GM12878 (cell line): ENCODE results near the gene ZNF467. TPM values are rescaled to one million over a fixed set of nuclear protein-coding genes. Genes with fewer than 3 reads are reported as not detected.

ENCODE experiments used
- ATAC-seq: fragments of 200-7000 bp; cut with Tn5 transposase; 3 replicates; pipeline ENCODE4 v1.9.1; 2020; ENCODE audit warnings: mild to moderate bottlenecking, moderate library complexity
- BruUV-seq: library from RNA; stranded (reverse); fragments of 400-500 nt; replicated peaks from 2 replicates; lab custom pipeline; 2021; lab: Mats Ljungman, UMichigan
- CTCF ChIA-PET: fragments of 300-600 bp; sonication (Branson Sonifier 250); formaldehyde crosslinking; extraction: SDS; loops from one replicate; lab custom pipeline; 2021; ENCODE audit warnings: inconsistent platforms; lab: Yijun Ruan, JAX
- POLR2A ChIA-PET: fragments of 350-600 bp; formaldehyde crosslinking; extraction: SDS; loops from one replicate; lab custom pipeline; 2021; ENCODE audit warnings: inconsistent platforms; lab: Charles Lee
- RAD21 ChIA-PET: fragments of 300-600 bp; sonication (Branson Sonifier 250); formaldehyde crosslinking; loops from one replicate; lab custom pipeline; 2023; ENCODE audit warnings: antibody characterized with exemption; ENCODE audit not compliant: unreplicated experiment; lab: Charles Lee
- SMC1A ChIA-PET: fragments of 300-600 bp; sonication (Branson Sonifier 250); formaldehyde crosslinking; loops from one replicate; lab custom pipeline; 2023; ENCODE audit not compliant: unreplicated experiment, uncharacterized antibody; lab: Charles Lee
- DNase-seq: peaks from one replicate; pipeline ENCODE4 v3.0.0-alpha.2; 2011; ENCODE audit warnings: low read depth, low spot score
- FAIRE-seq: peaks from 3 replicates; lab custom pipeline; 2011; peaks lifted over from hg19 to GRCh38; lab: Jason Lieb, UNC
- H2AFZ ChIP-seq: 2 replicates; pipeline ENCODE4 v1.6.0; 2011; ENCODE audit warnings: low read depth, low read length, control low read depth; ENCODE audit not compliant: control insufficient read depth
- H3K27ac ChIP-seq: 2 replicates; pipeline ENCODE4 v1.5.1; 2011; ENCODE audit warnings: control low read depth; ENCODE audit not compliant: control insufficient read depth, insufficient read depth
- H3K27me3 ChIP-seq, 2 experiments: replicated peaks in 1 of 2; 2 replicates each; pipeline versions ENCODE4 v1.6.0 to v1.6.1; 2011; ENCODE audit warnings: low read length in 1 of 2; ENCODE audit not compliant: control insufficient read depth in 2 of 2, insufficient read depth in 2 of 2
- H3K36me3 ChIP-seq, 2 experiments: 2 replicates each; pipeline ENCODE4 v1.5.1; 2011; ENCODE audit warnings: low read length in 1 of 2; ENCODE audit not compliant: control insufficient read depth in 2 of 2, insufficient read depth in 2 of 2
- H3K4me1 ChIP-seq: 2 replicates; pipeline ENCODE4 v1.6.1; 2011; ENCODE audit warnings: mild to moderate bottlenecking, low read length, moderate library complexity, mixed read lengths; ENCODE audit not compliant: control insufficient read depth, insufficient read depth
- H3K4me2 ChIP-seq: 2 replicates; pipeline ENCODE4 v1.6.0; 2011; ENCODE audit warnings: control low read depth; ENCODE audit not compliant: control insufficient read depth, insufficient read depth
- H3K4me3 ChIP-seq: fragments of 200-600 bp; sonication (generic); 2 replicates; pipeline ENCODE4 v1.5.1; 2016
- H3K79me2 ChIP-seq: 2 replicates; pipeline ENCODE4 v1.6.0; 2011; ENCODE audit warnings: low read length; ENCODE audit not compliant: control insufficient read depth, insufficient read depth
- H3K9ac ChIP-seq: 2 replicates; pipeline ENCODE4 v1.8.0; 2011; ENCODE audit warnings: low read length, control low read depth, mixed read lengths; ENCODE audit not compliant: control insufficient read depth, insufficient read depth
- H3K9me3 ChIP-seq: replicated peaks from 3 replicates; pipeline ENCODE4 v1.5.1; 2011; ENCODE audit warnings: mild to moderate bottlenecking, low read length; ENCODE audit not compliant: control insufficient read depth, insufficient read depth
- H4K20me1 ChIP-seq: 2 replicates; pipeline ENCODE4 v1.6.0; 2011; ENCODE audit not compliant: control insufficient read depth, insufficient read depth
- CHD1 ChIP-seq: IDR thresholded peaks from 2 replicates; pipeline ENCODE4 v1.6.1; 2012; ENCODE audit warnings: low read depth, low read length, improper control_type of control experiment
- CHD2 ChIP-seq: IDR thresholded peaks from 2 replicates; pipeline ENCODE4 v1.6.1; 2011; ENCODE audit warnings: low read depth, low read length, improper control_type of control experiment, borderline replicate concordance
- CTCF ChIP-seq, 3 experiments: IDR thresholded peaks in 2 of 3; conservative IDR thresholded peaks in 1 of 3; 2 replicates each; pipeline ENCODE4 v1.5.1; 2011; ENCODE audit warnings: low read depth in 3 of 3, low read length in 3 of 3, mild to moderate bottlenecking in 3 of 3, control low read depth in 2 of 3, moderate library complexity in 2 of 3, inconsistent platforms in 1 of 3, mixed read lengths in 1 of 3; ENCODE audit not compliant: control insufficient read depth in 2 of 3, insufficient read depth in 1 of 3; ENCODE audit errors: extremely low read depth in 1 of 3
- IKZF1 ChIP-seq: fragments of 450-650 bp; conservative IDR thresholded peaks from 2 replicates; pipeline ENCODE4 v1.6.1; 2017; ENCODE audit warnings: antibody characterized with exemption, mild to moderate bottlenecking
- KAT2A ChIP-seq: conservative IDR thresholded peaks from 2 replicates; pipeline ENCODE4 v1.6.1; 2011; ENCODE audit warnings: low read depth, low read length; ENCODE audit not compliant: control insufficient read depth
- NFYB ChIP-seq: IDR thresholded peaks from 2 replicates; pipeline ENCODE4 v1.6.1; 2011; ENCODE audit warnings: low read depth, mild to moderate bottlenecking, low read length, improper control_type of control experiment, moderate library complexity; ENCODE audit not compliant: insufficient read depth
- NRF1 ChIP-seq: conservative IDR thresholded peaks from 2 replicates; pipeline ENCODE4 v1.6.1; 2011; ENCODE audit warnings: mild to moderate bottlenecking, low read depth, low read length, improper control_type of control experiment
- PKNOX1 ChIP-seq: fragments of 450-650 bp; IDR thresholded peaks from 2 replicates; pipeline ENCODE4 v1.6.1; 2016; ENCODE audit warnings: mild to moderate bottlenecking
- POLR2AphosphoS5 ChIP-seq: IDR thresholded peaks from 2 replicates; pipeline ENCODE4 v1.6.1; 2011; ENCODE audit warnings: mild to moderate bottlenecking, low read length, inconsistent platforms
- SREBF2 ChIP-seq: IDR thresholded peaks from 2 replicates; pipeline ENCODE4 v1.6.1; 2012; ENCODE audit warnings: mild to moderate bottlenecking, low read length
- TCF3 ChIP-seq: IDR thresholded peaks from 2 replicates; pipeline ENCODE4 v1.6.1; 2012; ENCODE audit warnings: low read depth, mild to moderate bottlenecking, low read length, borderline replicate concordance; ENCODE audit not compliant: insufficient read depth
- TCF7 ChIP-seq: IDR thresholded peaks from 2 replicates; pipeline ENCODE4 v1.6.1; 2014; ENCODE audit warnings: antibody characterized with exemption, borderline replicate concordance
- ZBED1 ChIP-seq: IDR thresholded peaks from 2 replicates; pipeline ENCODE4 v1.6.1; 2016; ENCODE audit warnings: borderline replicate concordance
- ZBTB11 ChIP-seq: fragments of 450-650 bp; formaldehyde crosslinking; IDR thresholded peaks from 2 replicates; pipeline ENCODE4 v1.5.0; 2022; ENCODE audit warnings: mild to moderate bottlenecking, missing genetic modification characterization
- ZZZ3 ChIP-seq: IDR thresholded peaks from 2 replicates; pipeline ENCODE4 v1.6.1; 2011; ENCODE audit warnings: low read depth; ENCODE audit not compliant: control insufficient read depth, insufficient read length
- WGBS: methylation state at CpG from one replicate; pipeline ENCODE4 v1.1.6; 2016; ENCODE audit warnings: low lambda C conversion rate; ENCODE audit not compliant: insufficient replicate concordance, insufficient coverage; ENCODE audit errors: missing lambda C conversion rate; 5-methylcytosine and 5-hydroxymethylcytosine counted together
- in situ Hi-C: fragments of 300-500 bp; cut with MboI; formaldehyde crosslinking; loops from 9 replicates; pipeline ENCODE4 v1.14.3; 2018; ENCODE audit warnings: mixed read lengths
- intact Hi-C: fragments of 100-400 bp; cut with micrococcal nuclease; formaldehyde crosslinking; loops from one replicate; pipeline ENCODE4 v1.14.2; 2022; ENCODE audit not compliant: unreplicated experiment
- polyA plus RNA-seq, 11 experiments: library from polyadenylated mRNA; depleted of rRNA in 4 of 11; unstranded in 6 of 11; stranded (reverse) in 5 of 11; fragments of >200 nt; fragmentation: Nextera tagmentation in 4 of 11; fragmentation: Illumina TruSeq in 1 of 11; extraction: Ambion mirVana in 4 of 11; extraction: Trizol in 1 of 11; gene quantifications; 1 replicate in 1 of 11; 2 replicates in 10 of 11; pipeline versions ENCODE4 v1.2.1 to v1.2.3, GENCODE V29; 2011 to 2016; ENCODE audit warnings: inconsistent platforms in 2 of 11, missing spikeins in 2 of 11, low read depth in 1 of 11
- total RNA-seq, 4 experiments: library from RNA; depleted of rRNA in 3 of 4; stranded (reverse); fragments of >200 nt in 3 of 4; fragmentation: Illumina TruSeq in 1 of 4; extraction: Trizol in 1 of 4; gene quantifications; 2 replicates each; pipeline versions ENCODE4 v1.2.1 to v1.2.3, GENCODE V29; 2013 to 2021

The ZNF467 gene
- total and polyA plus RNA-seq, 10 of the 15 experiments (the other 5 are each of a cell fraction or from before 2014, with no cell fraction given), result not detected

GRCh38 chr7:149742075-149742701 is 31.2 kb downstream of the ZNF467 start:
- Histone ChIP-seq H4K20me1 (no peaks in the 10 kb centered on the region), H3K79me2 (no peaks in the 10 kb centered on the region), H2AFZ (peak overlapping the region; percentile 88), H3K9ac (0 out of 2 replicates have a peak overlapping the region, but pooled peaks have one; percentile 9), H3K27ac (no peak overlapping the region), H3K27me3 (no peaks in the 10 kb centered on the region; a peak in 2 of 4 replicates), H3K4me3 (peak overlapping the region; percentile 43; the same call in 1 of the 2 replicates), H3K9me3 (no peaks in the 10 kb centered on the region), H3K36me3 (no peaks in the 10 kb centered on the region), H3K4me1 (peaks cover 5% of the 10 kb centered on the region; the same call in 1 of the 2 replicates), H3K4me2 (peak overlapping the region; percentile 91)
- FAIRE-seq, result peak; percentile 90
- BruUV-seq, result no TSS peak
- ATAC-seq, result peak; percentile 95
- POLR2A ChIA-PET, result interaction anchor here (0.8 to 1.0 kb wide), 2 partner anchors 22 to 80 kb away, joined by 4 read pairs; no protein-coding TSS in a partner anchor
- DNase-seq, result no peak
- CTCF ChIA-PET, result interaction anchor here (0.8 to 9.4 kb wide), 33 partner anchors 9 to 510 kb away, joined by 3 to 301 read pairs (median 4); a partner anchor contains a TSS
- 3% methylated on average over 17 of the region's 17 CpGs for WGBS
- RAD21 ChIA-PET, result interaction anchor here (0.8 to 6.6 kb wide), 13 partner anchors 11 to 547 kb away, joined by 3 to 180 read pairs (median 5); partner anchors contain the start of gene ZNF282
- in situ Hi-C loops (loop anchor here (10.0 kb wide), 1 partner anchor 77 kb away; no protein-coding TSS in a partner anchor), intact Hi-C loops (loop anchor here (1.0 kb wide), 2 partner anchors 73 to 80 kb away; no protein-coding TSS in a partner anchor)
- SMC1A ChIA-PET, result interaction anchor here (0.9 to 3.6 kb wide), 18 partner anchors 10 to 432 kb away, joined by 3 to 104 read pairs (median 5); no protein-coding TSS in a partner anchor
- no peak for TF ChIP-seq SREBF2
- TF ChIP-seq ZBTB11 (CRISPR knock-in tag), result no peak
- TF ChIP-seq NRF1, result no peak
- TF ChIP-seq TCF3, result no peak
- TF ChIP-seq CHD1, result no peak
- no peak for TF ChIP-seq PKNOX1
- no peak for TF ChIP-seq ZBED1
- peak; percentile 19; the same call in 1 of the 2 replicates for TF ChIP-seq CHD2
- TF ChIP-seq NFYB, result no peak
- no peak for TF ChIP-seq KAT2A
- TF ChIP-seq CTCF (IDR thresholded peaks at IDR 0.05 in 2 of 3, conservative IDR thresholded peaks at IDR 0.05 in 1 of 3; ENCODE audit: control insufficient read depth in 2 of 3, extremely low read depth in 1 of 3, insufficient read depth in 1 of 3, low read depth in 3 of 3, low read length in 3 of 3), result peak; percentile 88 to 95 (median 91)
- TF ChIP-seq IKZF1, result no peak; the same call in 1 of the 2 replicates
- TF ChIP-seq ZZZ3, result no peak
- TF ChIP-seq POLR2AphosphoS5, result no peak
- TF ChIP-seq TCF7, result no peak
